NOMO-1 treated with dmso at 0.1 percent for 144 hours (cell line): ENCODE measurements around the gene ADAT2.

Experiments
- DNase-seq: peaks from one replicate; lab custom pipeline; 2025; ENCODE audit not compliant: unreplicated experiment; lab: John Stamatoyannopoulos, UW

ADAT2 gene

DNA sequence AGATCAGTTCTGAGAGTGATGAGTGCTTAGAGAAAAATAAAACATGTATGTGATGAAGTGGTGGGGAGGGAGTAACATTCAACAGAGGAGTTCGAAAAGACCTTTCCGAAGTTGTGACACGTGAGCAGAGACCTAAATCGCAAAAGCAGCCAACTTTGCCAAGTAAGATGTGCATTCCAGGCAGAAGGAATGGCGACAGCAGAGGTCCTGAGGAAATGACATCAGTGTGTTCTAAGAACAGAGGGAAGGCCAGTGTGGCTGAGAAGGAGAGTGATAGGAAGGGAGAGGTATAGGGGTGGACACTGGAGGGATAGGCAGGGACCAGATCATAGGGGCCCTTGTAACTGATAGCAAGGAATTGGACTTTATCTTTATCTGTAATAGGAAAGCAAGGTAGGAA is 51.3 kb downstream of the ADAT2 start:
- DNase-seq, result no peak

DNA sequence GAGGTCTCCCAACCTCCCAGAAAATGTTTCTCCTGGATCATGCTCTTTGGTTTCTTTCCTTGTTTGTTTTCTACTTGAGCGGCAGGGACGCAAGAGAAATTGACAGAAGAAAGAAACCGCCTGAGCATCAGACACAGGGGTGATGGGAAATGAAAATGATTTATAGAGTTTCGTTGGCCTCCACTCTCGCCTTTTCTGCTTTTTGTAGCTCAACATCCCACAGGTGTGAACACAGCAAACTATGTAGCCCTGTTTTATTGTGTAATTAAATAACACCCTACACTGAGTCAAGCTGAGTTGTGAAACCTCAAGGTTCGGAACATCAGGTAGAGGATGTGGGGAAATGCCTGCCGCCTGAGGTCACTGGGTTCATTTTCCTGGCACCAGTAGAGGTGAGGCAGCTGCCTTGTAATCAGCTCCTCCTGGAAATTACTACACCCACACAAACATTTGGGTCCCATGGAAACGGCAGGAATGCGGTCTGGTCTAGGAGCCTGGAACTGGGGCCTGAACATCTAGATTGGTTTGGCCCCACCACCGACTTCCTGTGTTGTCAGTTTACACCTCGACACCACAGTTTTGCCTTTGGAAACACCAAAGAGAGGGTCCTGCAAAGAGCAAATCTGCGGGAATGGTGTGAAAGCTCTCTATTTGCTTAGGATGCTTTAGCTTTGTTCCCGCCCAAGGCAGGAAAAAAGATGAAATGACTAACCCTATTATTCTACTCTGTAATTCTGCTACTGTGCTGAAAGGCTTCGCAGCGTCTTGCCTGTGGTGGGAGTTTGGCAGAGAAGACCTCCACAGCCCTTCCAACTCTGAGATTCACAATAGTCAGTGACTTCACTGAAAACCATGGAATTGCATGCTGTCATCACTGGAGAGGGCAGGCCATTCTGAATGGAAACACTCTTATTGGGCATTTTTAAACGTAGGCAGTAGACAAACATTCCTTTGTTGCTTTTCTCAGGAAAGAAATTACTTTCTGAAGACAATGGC is 53.0 kb downstream of the ADAT2 start:
- no peak for DNase-seq

DNA sequence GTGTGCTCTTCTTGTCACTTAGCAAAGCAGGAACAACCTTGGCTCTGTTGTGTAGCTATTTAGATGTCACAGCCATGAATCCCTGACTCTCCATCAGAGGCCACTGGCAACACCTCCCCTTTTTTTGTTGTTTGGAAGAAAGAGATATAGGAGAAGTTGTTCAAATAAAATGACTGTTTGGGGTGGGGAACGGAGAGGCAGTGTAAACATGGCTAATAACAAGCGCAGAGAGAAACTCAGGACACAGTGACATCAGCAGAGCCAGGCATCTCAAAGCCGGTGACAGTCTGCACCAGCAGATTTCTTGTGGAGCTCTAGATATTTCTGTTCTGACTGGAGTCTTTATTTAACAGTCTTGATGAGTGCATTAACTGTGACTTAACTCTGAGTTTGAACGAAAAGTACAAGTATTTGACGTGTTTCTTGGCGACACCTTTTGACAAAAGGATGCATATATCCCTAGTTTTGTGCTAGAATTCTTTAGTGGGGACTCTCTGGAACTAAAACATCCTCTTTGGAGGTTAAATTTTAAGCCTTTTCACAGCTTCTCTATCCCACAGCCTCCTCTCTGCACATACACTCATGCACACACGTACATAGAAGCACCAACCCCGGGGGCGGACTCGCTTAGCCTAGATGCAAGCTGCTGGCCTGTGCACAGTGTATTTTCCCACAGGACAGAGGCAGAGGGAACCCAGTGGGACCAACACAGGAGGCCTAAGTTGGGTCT is 53.8 kb downstream of the ADAT2 start:
- no peak for DNase-seq

DNA sequence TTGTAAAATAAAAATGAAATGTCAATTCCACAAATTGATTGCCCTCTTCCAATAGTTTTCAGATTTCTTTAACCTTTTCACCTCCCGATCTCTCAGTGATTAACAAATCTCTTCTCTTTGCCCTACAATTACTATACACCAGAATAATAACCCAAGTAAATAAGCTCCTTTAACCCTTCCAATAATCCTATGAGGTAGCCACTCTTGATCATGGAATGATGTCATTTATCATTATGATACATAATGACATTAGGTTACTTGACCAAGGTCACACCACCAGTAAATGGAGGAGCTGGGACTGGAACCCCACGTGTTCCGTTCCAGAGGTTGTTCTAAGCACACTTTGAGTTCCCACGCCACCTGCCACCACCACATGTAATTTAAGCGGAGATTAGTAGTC is 54.8 kb downstream of the ADAT2 start:
- no peak for DNase-seq

DNA sequence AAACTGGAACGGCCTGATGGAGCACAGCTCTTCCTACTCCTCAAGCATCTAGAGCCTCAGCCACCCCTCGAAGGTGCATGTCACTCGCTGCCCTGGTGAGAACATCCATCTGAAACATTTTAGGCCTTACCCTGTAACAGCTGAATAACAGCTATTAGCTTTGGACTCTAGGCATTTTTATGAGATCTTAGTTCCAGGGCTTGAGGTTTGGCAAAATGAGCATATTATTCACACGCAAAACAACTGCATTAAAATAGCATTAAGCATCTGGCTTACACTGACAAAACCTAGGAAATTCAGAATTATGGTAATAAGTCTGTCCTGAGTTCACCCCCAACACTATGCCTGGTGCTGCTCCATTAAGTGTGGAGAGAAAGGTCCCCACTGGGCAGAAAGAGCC is 56.1 kb downstream of the ADAT2 start:
- no peak for DNase-seq

DNA sequence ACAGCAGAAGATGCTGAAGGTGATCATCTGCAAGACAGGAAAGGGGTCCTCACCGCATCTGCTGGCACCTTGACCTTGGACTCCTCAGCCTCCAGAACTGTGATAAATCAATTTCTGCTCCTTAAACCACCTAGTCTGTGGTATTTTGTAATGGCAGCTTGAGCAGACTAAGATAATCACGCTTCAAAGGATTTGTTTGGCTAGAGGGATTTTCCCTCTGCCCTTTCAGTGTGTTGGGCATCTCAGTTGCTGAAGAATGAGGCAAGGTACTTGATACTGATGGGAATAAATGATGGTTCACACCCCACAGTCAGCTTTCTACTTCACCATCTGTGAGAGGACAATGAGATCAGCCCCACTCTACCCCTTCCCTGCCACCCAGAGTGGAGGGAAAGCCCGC is 60.2 kb downstream of the ADAT2 start:
- no peak for DNase-seq

DNA sequence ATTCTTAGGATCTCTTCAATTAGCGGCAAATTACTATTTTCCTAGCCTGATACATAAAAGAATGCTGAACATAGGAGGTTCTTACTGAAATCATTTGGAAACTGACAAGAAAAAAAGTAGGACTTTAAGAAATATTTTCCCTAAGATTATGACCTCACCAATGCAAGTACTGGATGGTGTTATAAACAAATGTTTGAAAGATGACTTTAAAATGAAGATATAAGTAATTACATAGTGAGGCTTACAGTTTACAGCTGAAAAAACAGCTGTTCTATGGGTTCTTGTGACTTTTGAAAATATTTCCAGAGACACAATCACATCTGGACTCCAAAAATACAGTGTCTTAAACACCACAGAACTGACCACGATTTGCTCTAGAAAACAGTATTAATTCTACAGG is 64.9 kb downstream of the ADAT2 start:
- DNase-seq, result no peak

DNA sequence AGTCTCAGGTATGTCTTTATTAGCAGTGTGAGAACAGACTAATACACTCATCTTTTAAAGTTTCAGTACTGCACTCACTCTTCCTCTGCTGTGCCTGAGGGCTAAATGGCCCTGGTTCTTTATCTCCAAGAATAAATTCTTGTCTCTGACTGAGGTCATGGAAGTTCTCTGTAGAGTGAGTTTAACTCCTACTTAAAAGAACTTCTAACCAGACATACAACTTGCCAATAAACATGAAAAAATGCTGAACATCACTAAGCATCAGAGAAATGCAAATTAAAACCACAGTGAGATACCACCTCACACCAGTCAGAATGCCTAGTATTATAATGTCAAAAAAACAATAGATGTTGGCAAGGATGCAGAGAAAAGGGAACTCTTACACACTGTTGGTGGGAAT is 73.6 kb downstream of the ADAT2 start:
- no peak for DNase-seq

DNA sequence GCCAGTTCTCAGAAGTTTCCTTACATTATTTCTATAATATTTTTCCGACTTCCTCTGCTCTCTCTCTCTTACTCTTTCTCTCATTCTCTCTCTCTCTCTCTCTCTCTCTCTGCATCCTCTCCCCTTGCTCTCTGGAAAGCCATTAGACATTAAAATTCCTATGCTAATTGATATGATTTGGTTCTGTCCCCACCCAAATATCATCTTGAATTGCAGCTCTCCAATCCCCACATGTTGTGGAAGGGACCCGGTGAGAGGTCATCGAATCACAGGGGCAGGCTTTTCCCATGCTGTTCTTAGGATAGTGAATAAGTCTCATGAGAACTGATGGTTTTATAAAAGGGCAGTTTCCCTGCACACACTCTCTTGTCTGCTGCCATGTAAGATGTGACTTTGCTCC is 74.1 kb downstream of the ADAT2 start:
- DNase-seq, result no peak

DNA sequence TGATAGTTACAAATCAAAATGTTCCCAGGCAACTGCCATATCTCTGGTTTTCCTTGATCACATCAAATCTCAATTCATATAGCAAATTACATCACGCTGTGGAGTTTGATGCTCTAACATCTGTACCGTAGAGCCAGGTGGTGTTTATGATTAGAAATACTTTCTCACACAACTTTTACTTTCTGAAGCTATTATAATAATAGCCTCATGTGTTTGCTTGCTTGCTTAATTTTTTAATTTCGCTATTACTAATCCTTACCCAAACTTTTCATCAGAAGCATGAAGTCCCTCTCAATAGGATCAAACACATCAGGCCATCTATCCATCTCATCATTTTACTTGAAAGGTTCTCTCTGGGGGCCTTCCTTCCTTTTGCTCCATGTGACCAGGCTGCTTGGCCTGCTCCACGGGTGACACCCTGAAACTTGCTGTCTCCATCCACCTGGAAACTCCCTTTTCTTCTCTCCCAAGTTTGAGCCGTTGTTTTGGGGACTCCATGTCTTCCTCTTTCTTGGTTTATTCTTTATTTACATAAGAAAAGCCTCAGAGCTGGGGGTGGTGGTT is 75.4 kb downstream of the ADAT2 start:
- DNase-seq, result no peak

DNA sequence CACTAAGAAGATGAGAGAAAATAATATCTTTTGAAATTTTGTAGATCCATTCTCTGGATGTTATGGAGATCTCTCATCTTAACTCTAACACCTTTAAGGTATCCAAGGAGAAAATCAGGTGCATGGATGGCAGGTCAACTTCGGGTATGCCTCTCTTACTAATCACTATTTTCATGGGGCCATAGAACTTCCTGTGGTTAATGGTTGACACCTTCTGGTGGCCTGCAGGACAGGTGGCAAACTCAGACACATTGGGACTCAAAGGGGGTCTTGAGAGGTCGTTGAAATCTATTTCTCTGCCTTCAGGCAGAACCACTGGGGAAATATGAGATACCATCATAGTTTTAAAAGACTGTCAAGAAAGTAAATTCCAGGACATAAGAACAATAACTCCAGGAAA is 76.5 kb downstream of the ADAT2 start:
- DNase-seq, result no peak
